SK-N-SH (cell line): ENCODE data around the gene B3GNT7. TPM values are rescaled to one million over a fixed set of nuclear protein-coding genes. Genes with fewer than 3 reads are reported as not detected.

ENCODE experiments used
- CTCF ChIA-PET: fragments of 300-600, 350-600 bp; formaldehyde crosslinking; extraction: SDS; loops from one replicate; lab custom pipeline; 2021; lab: Yijun Ruan, JAX
- POLR2A ChIA-PET: fragments of 350-600 bp; sonication (Branson Sonifier 250); formaldehyde crosslinking; extraction: SDS; loops from one replicate; lab custom pipeline; 2020; ENCODE audit warnings: antibody characterized with exemption, inconsistent platforms; lab: Yijun Ruan, JAX
- DNase-seq: peaks from one replicate; pipeline ENCODE4 v3.0.0; 2012
- H2AFZ ChIP-seq: fragments of 200-600 bp; sonication (generic); 2 replicates; pipeline ENCODE4 v1.8.1; 2016; ENCODE audit warnings: antibody characterized with exemption, mild to moderate bottlenecking, low read depth
- H3F3A ChIP-seq: fragments of 200-600 bp; sonication (generic); replicated peaks from 2 replicates; pipeline ENCODE3; 2016; ENCODE audit warnings: antibody characterized with exemption, mild to moderate bottlenecking; ENCODE audit not compliant: insufficient read depth
- H3K27ac ChIP-seq, 2 experiments: fragments of 200-500 bp in 1 of 2; fragments of 200-600 bp in 1 of 2; sonication (Bioruptor generic) in 1 of 2; sonication (generic), shearing (Covaris generic) in 1 of 2; 2 replicates each; pipeline versions ENCODE4 v1.5.1 to v1.6.1; 2014 to 2016; ENCODE audit warnings: low read depth in 2 of 2, inconsistent platforms in 1 of 2, low read length in 1 of 2, mild to moderate bottlenecking in 1 of 2, mixed read lengths in 1 of 2
- H3K27me3 ChIP-seq: fragments of 200-600 bp; sonication (generic), shearing (Covaris generic); 2 replicates; pipeline ENCODE4 v1.6.1; 2016; ENCODE audit warnings: mixed run types; ENCODE audit not compliant: insufficient read depth
- H3K36me3 ChIP-seq, 2 experiments: fragments of 200-500 bp in 1 of 2; fragments of 200-600 bp in 1 of 2; sonication (Bioruptor generic) in 1 of 2; sonication (generic) in 1 of 2; replicated peaks in 1 of 2; 2 replicates each; pipeline versions ENCODE3 to v1.5.1; 2014 to 2016; ENCODE audit warnings: low read length in 1 of 2, mild to moderate bottlenecking in 1 of 2; ENCODE audit not compliant: insufficient read depth in 2 of 2, control insufficient read depth in 1 of 2
- H3K4me1 ChIP-seq, 2 experiments: fragments of 200-500 bp in 1 of 2; fragments of 200-600 bp in 1 of 2; sonication (Bioruptor generic) in 1 of 2; sonication (generic), shearing (Covaris generic) in 1 of 2; 2 replicates each; pipeline versions ENCODE4 v1.5.1 to v1.6.1; 2014 to 2016; ENCODE audit warnings: low read depth in 1 of 2, low read length in 1 of 2, mixed run types in 1 of 2; ENCODE audit not compliant: insufficient read depth in 2 of 2, control insufficient read depth in 1 of 2
- H3K4me2 ChIP-seq: fragments of 200-600 bp; sonication (generic), shearing (Covaris generic); 2 replicates; pipeline ENCODE4 v1.6.1; 2017; ENCODE audit warnings: mixed run types
- H3K4me3 ChIP-seq, 2 experiments: fragments of 200-500 bp in 1 of 2; fragments of 200-600 bp in 1 of 2; sonication (Bioruptor generic) in 1 of 2; sonication (generic), shearing (Covaris generic) in 1 of 2; 2 replicates each; pipeline versions ENCODE4 v1.5.1 to v1.8.1; 2014 to 2016; ENCODE audit warnings: low read depth in 2 of 2, inconsistent platforms in 1 of 2, low read length in 1 of 2, mild to moderate bottlenecking in 1 of 2, mixed read lengths in 1 of 2, moderate library complexity in 1 of 2
- H3K79me2 ChIP-seq: fragments of 200-600 bp; sonication (generic); 2 replicates; pipeline ENCODE4 v1.8.1; 2017; ENCODE audit warnings: mild to moderate bottlenecking; ENCODE audit not compliant: insufficient read depth
- H3K9ac ChIP-seq: fragments of 200-600 bp; sonication (generic); 2 replicates; pipeline ENCODE4 v1.6.1; 2017; ENCODE audit warnings: mixed run types
- H3K9me2 ChIP-seq: fragments of 200-600 bp; sonication (generic); 2 replicates; pipeline ENCODE4 v1.6.1; 2017; ENCODE audit warnings: mixed run types
- H3K9me3 ChIP-seq: fragments of 200-600 bp; sonication (generic); 2 replicates; pipeline ENCODE4 v1.6.1; 2017; ENCODE audit warnings: mixed run types, mild to moderate bottlenecking, moderate library complexity
- H4K20me1 ChIP-seq: fragments of 200-600 bp; sonication (generic); 2 replicates; pipeline ENCODE4 v1.6.1; 2017; ENCODE audit warnings: mild to moderate bottlenecking, mixed run types; ENCODE audit not compliant: insufficient read depth
- CHD2 ChIP-seq: fragments of 150-350 bp; IDR thresholded peaks from 2 replicates; pipeline ENCODE4 v1.6.1; 2018; ENCODE audit warnings: low read length; ENCODE audit not compliant: partially characterized antibody
- ELF1 ChIP-seq: IDR thresholded peaks from 2 replicates; pipeline ENCODE4 v1.4.0; 2012
- EP300 ChIP-seq, 2 experiments: IDR thresholded peaks; 2 replicates each; pipeline versions ENCODE4 v1.4.0 to v1.6.1; 2012; ENCODE audit warnings: borderline replicate concordance in 1 of 2, low read depth in 1 of 2, low read length in 1 of 2
- EZH2phosphoT487 ChIP-seq: fragments of 200-600 bp; sonication (generic); IDR thresholded peaks from 2 replicates; pipeline ENCODE4 v1.6.1; 2017; ENCODE audit warnings: low read depth, mixed run types, mild to moderate bottlenecking, antibody characterized with exemption, moderate library complexity, borderline replicate concordance
- FOXJ3 ChIP-seq: sonication (generic); formaldehyde crosslinking; IDR thresholded peaks from 2 replicates; pipeline ENCODE4 v1.5.1; 2020; ENCODE audit warnings: mild to moderate bottlenecking, missing genetic modification reagents
- FOXM1 ChIP-seq: IDR thresholded peaks from 2 replicates; pipeline ENCODE4 v1.4.0; 2012; ENCODE audit warnings: low read depth, mild to moderate bottlenecking
- GABPA ChIP-seq: IDR thresholded peaks from 2 replicates; pipeline ENCODE4 v1.4.0; 2012; ENCODE audit warnings: low read depth, mild to moderate bottlenecking
- GATA2 ChIP-seq: sonication (generic); formaldehyde crosslinking; IDR thresholded peaks from 2 replicates; pipeline ENCODE4 v1.5.0; 2020; ENCODE audit warnings: mild to moderate bottlenecking, missing genetic modification reagents
- JUND ChIP-seq: IDR thresholded peaks from 2 replicates; pipeline ENCODE4 v1.4.0; 2012
- MEF2A ChIP-seq: IDR thresholded peaks from 2 replicates; pipeline ENCODE4 v1.4.0; 2012; ENCODE audit warnings: low read depth, borderline replicate concordance
- MXI1 ChIP-seq: IDR thresholded peaks from 2 replicates; pipeline ENCODE4 v1.6.1; 2012; ENCODE audit warnings: mild to moderate bottlenecking, low read depth, low read length, improper control_type of control experiment
- NRF1 ChIP-seq: IDR thresholded peaks from 2 replicates; pipeline ENCODE4 v1.6.1; 2012; ENCODE audit warnings: low read depth, mild to moderate bottlenecking, low read length
- SIN3A ChIP-seq: IDR thresholded peaks from 2 replicates; pipeline ENCODE4 v1.6.1; 2012; ENCODE audit warnings: low read depth, mild to moderate bottlenecking, low read length, moderate library complexity, borderline replicate concordance
- TAF1 ChIP-seq: IDR thresholded peaks from 2 replicates; pipeline ENCODE4 v1.6.1; 2012; ENCODE audit warnings: low read depth, mild to moderate bottlenecking, low read length, moderate library complexity, borderline replicate concordance
- YY1 ChIP-seq: IDR thresholded peaks from 2 replicates; pipeline ENCODE4 v1.4.0; 2012; ENCODE audit warnings: low read depth, mild to moderate bottlenecking
- WGBS: methylation state at CpG from one replicate; pipeline ENCODE4 v1.1.6; 2017; ENCODE audit warnings: low lambda C conversion rate; 5-methylcytosine and 5-hydroxymethylcytosine counted together
- polyA plus RNA-seq, 3 experiments: library from polyadenylated mRNA; depleted of rRNA; stranded (reverse); fragments of >200 nt; gene quantifications; 2 replicates each; pipeline ENCODE4 v1.2.3, GENCODE V29; 2012
- TF ChIP-seq, protein P1 (sequence below): fragments of 150-350 bp; IDR thresholded peaks from 2 replicates; pipeline ENCODE4 v1.6.1; 2017; ENCODE audit warnings: antibody characterized with exemption, low read length, low read depth, borderline replicate concordance
- TF ChIP-seq, protein P2 (sequence below): fragments of 200-600 bp; sonication (generic); IDR thresholded peaks from 2 replicates; pipeline ENCODE4 v1.6.1; 2017; ENCODE audit warnings: antibody characterized with exemption, mild to moderate bottlenecking, moderate library complexity
- TF ChIP-seq, protein P3 (sequence below): IDR thresholded peaks from 2 replicates; pipeline ENCODE4 v1.4.0; 2012; ENCODE audit warnings: low read depth
- TF ChIP-seq, protein P4 (sequence below): IDR thresholded peaks from 2 replicates; pipeline ENCODE4 v1.4.0; 2012; ENCODE audit warnings: low read depth, borderline replicate concordance

Gene B3GNT7
- polyA plus RNA-seq, 1 of the 3 experiments (the other 2 are of a cell fraction): 0.12 TPM

DNA sequence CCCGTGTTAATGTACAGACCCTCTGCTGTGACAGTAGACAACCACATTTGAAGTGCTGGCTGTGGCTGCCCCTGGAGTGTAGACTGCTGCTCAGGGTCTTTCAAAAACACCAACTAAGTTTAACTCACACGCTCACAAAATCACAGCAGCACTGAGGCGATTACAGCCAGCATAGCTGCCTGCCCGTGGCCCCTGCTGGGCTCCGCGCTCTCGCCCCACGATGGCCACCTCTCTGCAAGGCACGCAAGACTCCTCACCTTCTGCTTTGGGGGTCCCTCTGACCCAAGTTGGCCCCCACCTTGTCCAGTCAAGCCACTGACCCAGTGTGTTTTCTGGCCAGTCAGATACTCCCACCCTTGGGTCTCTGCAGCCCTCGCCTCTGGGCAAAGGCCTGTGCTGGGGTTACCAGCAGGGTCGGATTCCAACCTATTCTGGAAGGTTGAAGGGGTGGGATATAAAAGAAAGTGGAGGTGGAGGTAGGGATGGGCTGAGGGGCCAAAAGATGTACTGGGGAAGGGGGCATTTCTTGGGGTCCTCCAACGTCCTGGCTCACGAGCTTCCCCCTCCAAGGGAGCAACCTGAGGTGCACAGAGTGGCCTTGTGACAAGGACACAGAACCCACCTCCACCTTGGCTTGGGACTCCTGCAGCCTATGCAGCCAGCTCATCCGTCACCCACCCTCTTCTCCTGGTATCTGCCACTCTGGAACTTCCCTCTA lies 2.9 kb upstream of the B3GNT7 start:
- H3K36me3 ChIP-seq: no peaks in the 10 kb centered on the region
- H3K4me2 ChIP-seq: no peak overlapping the region
- H3K4me1 ChIP-seq: peaks cover 6 to 36% of the 10 kb centered on the region in 2 experiments; a peak in 2 of 4 replicates
- no peak overlapping the region for H3K4me3 ChIP-seq
- no peak overlapping the region for H3K9ac ChIP-seq
- WGBS: 92% methylated on average over 14 of the region's 14 CpGs
- no peaks in the 10 kb centered on the region for H3K9me3 ChIP-seq
- H3K27ac ChIP-seq: no peak overlapping the region; a peak in 1 of 4 replicates
- DNase-seq: peak; percentile 12
- H2AFZ ChIP-seq: no peak overlapping the region
- ChIA-PET CTCF (interaction anchor here (1.0 to 2.2 kb wide), 4 partner anchors 10 to 289 kb away, joined by 3 to 7 read pairs (median 4); no protein-coding TSS in a partner anchor), POLR2A (no interaction called here)
- no peaks in the 10 kb centered on the region for H4K20me1 ChIP-seq
- H3K79me2 ChIP-seq: no peaks in the 10 kb centered on the region
- no peak for TF ChIP-seq ELF1
- TF ChIP-seq, protein P1, sequence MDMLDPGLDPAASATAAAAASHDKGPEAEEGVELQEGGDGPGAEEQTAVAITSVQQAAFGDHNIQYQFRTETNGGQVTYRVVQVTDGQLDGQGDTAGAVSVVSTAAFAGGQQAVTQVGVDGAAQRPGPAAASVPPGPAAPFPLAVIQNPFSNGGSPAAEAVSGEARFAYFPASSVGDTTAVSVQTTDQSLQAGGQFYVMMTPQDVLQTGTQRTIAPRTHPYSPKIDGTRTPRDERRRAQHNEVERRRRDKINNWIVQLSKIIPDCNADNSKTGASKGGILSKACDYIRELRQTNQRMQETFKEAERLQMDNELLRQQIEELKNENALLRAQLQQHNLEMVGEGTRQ: no peak
- no peak for TF ChIP-seq MXI1
- no peak for TF ChIP-seq GABPA
- no peak for TF ChIP-seq TAF1
- TF ChIP-seq NRF1: no peak
- TF ChIP-seq, protein P2, sequence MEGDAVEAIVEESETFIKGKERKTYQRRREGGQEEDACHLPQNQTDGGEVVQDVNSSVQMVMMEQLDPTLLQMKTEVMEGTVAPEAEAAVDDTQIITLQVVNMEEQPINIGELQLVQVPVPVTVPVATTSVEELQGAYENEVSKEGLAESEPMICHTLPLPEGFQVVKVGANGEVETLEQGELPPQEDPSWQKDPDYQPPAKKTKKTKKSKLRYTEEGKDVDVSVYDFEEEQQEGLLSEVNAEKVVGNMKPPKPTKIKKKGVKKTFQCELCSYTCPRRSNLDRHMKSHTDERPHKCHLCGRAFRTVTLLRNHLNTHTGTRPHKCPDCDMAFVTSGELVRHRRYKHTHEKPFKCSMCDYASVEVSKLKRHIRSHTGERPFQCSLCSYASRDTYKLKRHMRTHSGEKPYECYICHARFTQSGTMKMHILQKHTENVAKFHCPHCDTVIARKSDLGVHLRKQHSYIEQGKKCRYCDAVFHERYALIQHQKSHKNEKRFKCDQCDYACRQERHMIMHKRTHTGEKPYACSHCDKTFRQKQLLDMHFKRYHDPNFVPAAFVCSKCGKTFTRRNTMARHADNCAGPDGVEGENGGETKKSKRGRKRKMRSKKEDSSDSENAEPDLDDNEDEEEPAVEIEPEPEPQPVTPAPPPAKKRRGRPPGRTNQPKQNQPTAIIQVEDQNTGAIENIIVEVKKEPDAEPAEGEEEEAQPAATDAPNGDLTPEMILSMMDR: no peak
- no peak for TF ChIP-seq FOXM1
- TF ChIP-seq CHD2: no peak
- TF ChIP-seq YY1: no peak
- TF ChIP-seq, protein P3, sequence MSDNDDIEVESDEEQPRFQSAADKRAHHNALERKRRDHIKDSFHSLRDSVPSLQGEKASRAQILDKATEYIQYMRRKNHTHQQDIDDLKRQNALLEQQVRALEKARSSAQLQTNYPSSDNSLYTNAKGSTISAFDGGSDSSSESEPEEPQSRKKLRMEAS: no peak
- TF ChIP-seq FOXJ3 (CRISPR knock-in tag): no peak
- no peak for TF ChIP-seq EP300 (IDR thresholded peaks at IDR 0.05; ENCODE audit: borderline replicate concordance in 1 of 2, low read depth in 1 of 2, low read length in 1 of 2)
- TF ChIP-seq, protein P4, sequence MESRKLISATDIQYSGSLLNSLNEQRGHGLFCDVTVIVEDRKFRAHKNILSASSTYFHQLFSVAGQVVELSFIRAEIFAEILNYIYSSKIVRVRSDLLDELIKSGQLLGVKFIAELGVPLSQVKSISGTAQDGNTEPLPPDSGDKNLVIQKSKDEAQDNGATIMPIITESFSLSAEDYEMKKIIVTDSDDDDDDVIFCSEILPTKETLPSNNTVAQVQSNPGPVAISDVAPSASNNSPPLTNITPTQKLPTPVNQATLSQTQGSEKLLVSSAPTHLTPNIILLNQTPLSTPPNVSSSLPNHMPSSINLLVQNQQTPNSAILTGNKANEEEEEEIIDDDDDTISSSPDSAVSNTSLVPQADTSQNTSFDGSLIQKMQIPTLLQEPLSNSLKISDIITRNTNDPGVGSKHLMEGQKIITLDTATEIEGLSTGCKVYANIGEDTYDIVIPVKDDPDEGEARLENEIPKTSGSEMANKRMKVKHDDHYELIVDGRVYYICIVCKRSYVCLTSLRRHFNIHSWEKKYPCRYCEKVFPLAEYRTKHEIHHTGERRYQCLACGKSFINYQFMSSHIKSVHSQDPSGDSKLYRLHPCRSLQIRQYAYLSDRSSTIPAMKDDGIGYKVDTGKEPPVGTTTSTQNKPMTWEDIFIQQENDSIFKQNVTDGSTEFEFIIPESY: no peak
- TF ChIP-seq SIN3A: no peak
- TF ChIP-seq EZH2phosphoT487: no peak
- no peak for TF ChIP-seq GATA2 (CRISPR knock-in tag)
- no peak for TF ChIP-seq MEF2A
- TF ChIP-seq JUND: no peak
- H3K27me3 ChIP-seq: no peaks in the 10 kb centered on the region
- no peaks in the 10 kb centered on the region for H3F3A ChIP-seq
- H3K9me2 ChIP-seq: no peaks in the 10 kb centered on the region
